Globus pallidus (tissue), 1 donor: ENCODE measurements around the gene RAB11A.

ENCODE experiments used
- DNase-seq: peaks from one replicate; pipeline ENCODE4 v3.0.0-alpha.2; 2015; ENCODE audit warnings: low spot score

RAB11A gene

DNA sequence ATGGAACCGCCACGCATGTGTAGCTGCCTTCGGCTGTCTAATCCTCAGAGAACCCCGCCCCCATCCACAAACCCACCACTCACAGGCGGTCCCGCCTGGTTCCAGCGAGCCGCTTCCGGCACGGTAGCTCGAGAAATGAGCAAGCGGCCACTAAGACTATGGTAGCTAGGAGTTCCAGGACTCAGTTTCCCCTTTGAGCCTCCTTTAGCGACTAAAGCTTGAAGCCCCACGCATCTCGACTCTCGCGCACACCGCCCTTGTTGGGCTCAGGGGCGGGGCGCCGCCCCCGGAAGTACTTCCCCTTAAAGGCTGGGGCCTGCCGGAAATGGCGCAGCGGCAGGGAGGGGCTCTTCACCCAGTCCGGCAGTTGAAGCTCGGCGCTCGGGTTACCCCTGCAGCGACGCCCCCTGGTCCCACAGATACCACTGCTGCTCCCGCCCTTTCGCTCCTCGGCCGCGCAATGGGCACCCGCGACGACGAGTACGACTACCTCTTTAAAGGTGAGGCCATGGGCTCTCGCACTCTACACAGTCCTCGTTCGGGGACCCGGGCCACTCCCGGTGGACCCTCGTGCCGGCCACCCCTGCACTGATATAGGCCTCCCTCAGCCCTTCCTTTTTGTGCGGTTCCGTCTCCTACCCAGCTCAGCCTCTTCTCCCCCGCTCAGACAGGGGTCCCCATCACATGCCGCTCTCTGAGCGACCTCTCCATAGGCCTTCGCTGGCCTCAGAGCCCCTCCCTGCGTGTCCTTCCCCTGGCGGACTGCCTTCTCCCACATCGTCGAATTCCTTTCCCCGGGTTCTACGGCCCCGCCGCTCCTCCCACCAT is at the start of gene RAB11A:
TSS of gene RAB11A (plus strand) at position 366 of the 828 bp plus-strand sequence. CDS start at position 461, 95 bp downstream.
- peak; percentile 98 for DNase-seq

GRCh38 chr15:65819563-65819960 is 49.7 kb upstream of the RAB11A start:
- DNase-seq, result no peak

- DNase-seq, result no peak
These were observed 48.2 kb upstream of the RAB11A start for GRCh38 chr15:65821070-65821469.

DNA sequence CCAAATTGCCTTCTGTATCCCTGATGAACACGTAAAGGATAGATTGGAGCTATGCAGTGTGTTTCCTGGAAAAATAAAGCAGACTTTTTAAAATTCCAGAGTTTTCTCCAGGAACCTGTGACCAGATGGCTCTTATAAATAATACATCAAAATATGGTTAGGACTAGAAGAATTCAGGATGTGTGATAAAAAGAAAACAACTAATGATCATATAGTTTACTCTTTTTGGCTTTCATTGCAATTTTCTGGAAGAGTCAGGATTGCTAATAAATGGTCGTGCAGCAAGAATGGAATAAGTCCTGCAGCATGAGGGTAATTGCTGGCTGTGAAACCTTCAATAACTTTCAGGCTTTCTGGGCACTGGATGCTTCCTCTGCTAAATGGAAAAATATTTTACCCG is 47.0 kb upstream of the RAB11A start:
- no peak for DNase-seq

DNA sequence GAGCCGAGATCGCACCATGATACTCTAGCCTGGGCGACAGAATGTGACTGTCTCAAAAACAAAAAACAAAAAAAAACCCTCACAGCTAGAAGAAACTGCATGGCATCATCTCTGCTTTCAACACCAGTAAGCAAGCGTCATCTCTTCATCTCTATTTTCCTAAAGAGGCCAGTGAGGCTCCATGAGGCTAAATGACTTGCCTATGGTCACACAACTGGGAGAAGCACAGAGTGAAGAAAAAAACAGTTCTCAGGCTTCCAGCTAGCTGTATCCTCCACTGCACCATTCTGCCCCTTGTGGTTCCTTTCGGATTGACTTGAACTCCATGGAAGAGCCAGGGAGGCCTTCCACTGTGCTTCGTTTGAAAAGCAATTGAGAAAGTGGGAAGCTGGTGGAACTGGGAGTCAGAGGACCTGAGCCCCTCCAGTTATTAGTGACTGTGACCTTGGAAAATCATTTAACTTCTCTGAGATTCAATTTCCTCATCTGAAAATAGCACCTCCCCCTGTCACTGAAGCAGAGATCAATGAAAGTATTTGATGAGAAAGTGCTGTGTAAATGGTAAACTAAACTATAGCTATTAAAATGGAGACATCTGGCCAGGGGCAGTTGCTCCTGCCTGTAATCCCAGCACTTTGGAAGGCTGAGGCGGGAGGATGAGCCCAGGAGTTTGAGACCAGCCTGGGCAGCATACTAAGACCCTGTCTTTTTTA is 45.1 kb upstream of the RAB11A start:
- DNase-seq, result peak; percentile 68

- DNase-seq, result no peak
These were observed 44.2 kb upstream of the RAB11A start for GRCh38 chr15:65824941-65825544.

DNA sequence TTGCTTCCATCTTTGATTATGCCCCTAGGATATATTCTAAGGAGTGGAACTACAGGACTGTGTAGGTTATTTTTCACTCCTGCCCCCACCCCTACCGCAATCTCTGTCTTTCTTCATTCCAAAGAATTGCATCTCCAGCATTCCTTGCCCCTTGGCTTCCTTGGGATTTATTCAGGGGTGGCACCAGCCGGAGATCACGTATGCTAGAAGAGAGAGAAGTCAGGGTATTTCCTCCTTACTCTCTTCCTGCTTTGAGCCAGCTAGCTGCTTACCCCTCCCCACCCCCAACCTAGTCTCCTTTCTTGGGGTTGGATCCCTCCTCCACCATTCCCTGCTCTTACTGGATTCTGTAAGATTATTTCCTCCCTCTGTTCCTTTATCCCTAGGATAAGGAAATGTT is 42.2 kb upstream of the RAB11A start:
- no peak for DNase-seq

DNA sequence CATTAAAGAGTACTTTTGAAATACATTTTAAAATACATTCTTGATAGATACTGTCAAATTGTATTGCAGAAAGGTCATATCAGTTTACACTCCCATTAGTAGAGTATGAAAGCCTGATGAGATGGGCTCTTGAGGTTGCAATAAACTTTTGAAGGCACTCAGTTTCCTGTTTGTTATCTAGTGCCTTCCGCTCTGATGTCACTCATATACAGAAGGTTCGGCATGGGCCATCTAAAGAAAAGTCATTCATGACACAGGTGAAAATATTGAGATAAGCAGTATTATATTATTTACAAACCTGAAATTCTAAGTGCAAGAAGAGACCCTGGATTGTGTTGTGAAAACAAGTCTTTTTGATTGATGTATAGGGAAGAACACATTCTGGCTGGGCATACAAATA is 40.7 kb upstream of the RAB11A start:
- DNase-seq, result no peak

GRCh38 chr15:65829130-65829764 is 40.0 kb upstream of the RAB11A start:
- no peak for DNase-seq

DNA sequence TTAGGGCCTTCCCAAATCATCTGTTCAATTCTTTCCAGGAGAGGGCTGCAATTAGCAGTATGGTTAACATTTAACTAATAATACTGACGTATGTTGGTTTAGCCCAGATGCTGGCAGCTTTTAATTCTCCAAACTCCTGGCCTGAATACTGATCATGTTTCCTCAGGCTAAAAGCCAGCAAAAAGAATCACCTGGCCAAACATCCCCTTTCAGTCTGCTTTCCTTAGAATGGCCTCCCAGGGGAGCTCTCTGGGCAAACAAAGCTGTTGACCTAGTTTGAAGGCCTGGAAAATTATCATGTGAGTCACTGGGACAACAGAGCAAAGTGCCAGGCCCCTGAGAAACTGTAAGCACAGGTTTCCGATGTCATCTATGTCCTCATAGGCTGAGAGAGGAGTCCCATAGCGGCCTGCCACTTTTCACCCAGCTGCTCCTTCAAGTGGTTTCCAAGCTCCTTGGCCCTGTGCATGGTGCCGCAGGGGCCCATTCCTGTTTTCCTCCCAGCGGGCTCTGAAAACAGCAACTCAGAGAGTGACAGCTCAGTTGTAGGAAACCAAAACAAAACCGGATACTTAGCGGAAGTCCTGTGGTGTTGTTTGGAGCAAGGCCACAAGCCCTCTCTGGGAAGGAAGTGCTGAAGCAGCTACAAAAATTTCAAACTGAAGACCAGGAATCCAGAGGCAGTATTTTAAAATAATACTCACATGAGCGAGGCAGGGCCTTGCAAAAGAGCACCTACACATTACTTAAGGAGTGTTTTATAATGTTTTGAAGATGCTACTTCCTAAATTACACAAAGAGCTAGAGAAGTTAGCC is 36.5 kb upstream of the RAB11A start:
- peak; percentile 78 for DNase-seq

- no peak for DNase-seq
These were observed 35.6 kb upstream of the RAB11A start for GRCh38 chr15:65833501-65834205.

DNA sequence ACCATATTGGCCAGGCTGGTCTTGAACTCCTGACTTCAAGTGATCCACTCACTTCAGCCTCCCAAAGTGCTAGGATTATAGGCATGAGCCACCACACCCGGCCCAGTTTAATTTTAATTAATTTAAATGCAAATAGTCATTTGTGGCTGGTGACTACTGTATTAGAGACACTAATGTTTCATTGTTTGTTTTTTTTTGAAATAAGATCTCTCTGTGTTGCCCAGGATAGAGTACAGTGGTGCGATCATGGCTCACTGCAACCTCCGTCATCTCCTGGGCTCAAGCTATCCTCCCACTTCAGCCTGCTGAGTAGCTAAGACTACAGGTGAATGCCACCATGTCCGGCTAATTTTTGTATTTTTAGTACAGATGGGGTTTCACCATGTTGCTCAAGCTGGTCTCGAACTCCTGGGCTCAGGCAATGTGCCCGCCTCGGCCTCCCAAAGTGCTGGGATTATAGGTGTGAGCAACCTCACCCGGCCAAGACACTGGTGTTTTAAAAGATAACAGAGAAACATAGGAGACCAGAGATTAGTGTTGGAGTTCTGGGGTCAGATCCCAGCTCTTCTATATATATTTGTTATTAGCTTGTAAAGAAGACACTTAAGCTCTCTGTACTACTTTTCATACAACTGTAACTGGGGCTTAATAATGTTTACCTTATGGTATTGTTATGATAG is 34.5 kb upstream of the RAB11A start:
- DNase-seq, result no peak

DNA sequence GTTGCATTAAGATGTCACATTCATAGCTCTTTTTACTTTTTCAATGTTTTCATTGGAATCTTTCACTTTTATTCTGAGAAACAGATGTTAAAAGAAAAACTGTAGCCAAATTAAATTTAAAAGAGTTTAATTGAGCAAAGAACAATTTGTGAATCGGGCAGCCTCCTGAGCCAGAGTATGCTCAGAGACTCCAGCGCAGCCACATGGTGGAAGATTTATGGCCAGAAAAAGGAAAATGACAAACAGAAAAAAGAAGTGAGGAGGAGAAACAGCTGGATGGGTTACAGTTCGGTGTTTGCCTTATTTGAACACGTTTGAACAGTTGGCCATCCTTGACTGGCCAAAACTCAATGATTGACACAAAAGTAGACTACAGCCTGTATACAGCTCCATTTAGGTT is 33.8 kb upstream of the RAB11A start:
- no peak for DNase-seq

DNA sequence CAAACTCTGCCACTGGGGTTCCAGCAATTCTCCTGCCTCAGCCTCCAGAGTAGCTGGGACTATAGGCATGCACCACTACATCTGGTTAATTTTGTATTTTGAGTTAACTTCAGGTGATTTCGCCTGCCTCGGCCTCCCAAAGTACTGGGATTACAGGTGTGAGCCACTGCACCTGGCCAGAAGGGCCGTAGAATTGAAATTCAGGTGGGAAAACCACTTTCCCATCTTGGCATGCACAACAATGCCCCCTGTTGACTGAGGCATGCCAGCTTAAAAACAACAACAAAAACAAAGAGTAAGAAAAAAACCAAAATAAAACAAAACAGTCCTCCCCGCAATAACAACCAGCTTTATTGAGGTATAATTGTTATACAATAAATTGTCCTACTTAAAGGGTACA is 32.6 kb upstream of the RAB11A start:
- no peak for DNase-seq

DNA sequence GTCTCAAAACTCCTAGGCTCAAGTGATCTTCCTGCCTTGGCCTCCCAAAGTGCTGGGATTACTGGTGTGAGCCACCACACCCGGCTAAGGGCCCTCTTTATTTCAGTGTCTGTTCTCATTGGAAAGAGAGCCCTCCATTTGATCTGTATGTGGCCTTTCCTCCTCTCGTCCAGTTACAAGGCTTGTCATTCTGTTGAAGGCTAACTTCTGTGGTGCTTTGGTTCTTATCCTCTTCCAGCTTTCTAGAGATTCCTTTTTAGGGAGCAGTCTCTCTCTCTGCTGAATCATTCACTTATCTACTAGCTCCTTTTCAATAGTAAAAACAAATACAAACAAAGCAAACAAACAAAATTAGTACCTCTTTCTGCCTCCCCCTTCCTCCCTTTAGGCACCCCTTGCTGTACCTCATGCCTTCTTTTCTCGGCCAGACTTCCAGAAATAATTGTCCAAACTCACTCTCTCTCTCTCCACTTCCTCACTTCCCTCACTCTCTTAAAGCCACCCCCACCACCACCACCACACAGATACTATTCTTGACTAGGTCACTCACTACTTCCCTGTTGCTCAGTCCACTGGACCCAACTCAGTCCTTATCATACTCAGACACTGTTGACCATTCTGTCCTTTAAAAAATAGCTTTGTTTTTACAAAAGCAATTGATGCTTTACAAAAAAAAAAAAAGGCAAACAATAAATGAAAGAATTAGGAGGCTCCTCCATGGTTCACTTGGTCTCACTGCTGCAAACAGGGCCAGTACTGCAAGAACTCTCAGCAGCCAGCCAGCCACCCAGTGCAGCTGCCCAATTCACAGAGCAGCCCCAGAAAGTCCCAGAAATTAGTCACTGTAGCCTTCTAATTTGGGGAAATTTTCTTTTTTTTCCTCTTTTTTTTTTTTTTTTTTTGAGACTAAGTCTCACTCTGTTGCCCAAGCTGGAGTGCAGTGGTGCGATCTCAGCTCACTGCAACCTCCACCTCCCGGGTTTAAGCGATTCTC is 31.7 kb upstream of the RAB11A start:
- DNase-seq, result peak; percentile 52

DNA sequence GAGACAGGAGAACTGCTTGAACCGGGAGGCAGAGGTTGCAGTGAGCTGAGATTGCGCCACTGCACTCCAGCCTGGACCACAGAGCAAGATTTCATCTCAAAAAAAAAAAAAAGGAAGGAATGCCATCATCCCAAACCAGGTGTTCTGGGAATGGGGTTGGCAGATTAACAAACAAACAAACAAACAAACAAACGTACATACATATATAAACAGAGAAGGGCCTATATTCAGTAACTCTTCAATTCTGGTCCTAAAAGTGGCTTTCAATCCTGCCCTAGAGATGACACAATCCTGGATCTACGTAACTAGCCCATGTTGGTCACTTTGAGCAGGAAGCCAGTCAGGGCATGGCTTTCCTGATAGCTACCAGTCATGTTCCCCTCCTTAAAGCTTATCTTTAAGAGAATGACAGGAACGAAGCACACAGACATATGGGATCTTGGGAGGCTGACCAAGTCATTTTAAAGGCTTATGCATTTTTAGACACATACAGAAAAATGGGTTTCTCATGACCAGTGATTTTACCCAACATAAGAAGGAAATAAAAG is 29.9 kb upstream of the RAB11A start:
- DNase-seq, result no peak

DNA sequence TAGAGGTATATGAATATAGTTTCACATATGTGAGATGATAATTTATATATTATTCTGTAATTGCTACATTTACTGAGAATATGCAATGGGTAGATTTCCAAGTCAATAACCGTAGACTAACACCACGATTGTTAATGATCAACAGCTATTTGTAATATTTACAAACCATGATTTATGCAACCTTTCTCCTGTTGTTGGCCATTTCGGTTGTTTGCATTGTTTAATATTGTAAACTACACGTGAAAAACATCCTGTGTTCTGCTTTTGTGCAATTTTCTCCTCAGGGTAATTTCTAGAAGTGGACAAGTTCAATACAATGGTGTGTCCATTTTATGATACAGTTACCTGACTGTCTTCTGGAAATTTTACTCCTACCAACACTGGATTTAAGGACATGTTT is 29.3 kb upstream of the RAB11A start:
- DNase-seq, result no peak

DNA sequence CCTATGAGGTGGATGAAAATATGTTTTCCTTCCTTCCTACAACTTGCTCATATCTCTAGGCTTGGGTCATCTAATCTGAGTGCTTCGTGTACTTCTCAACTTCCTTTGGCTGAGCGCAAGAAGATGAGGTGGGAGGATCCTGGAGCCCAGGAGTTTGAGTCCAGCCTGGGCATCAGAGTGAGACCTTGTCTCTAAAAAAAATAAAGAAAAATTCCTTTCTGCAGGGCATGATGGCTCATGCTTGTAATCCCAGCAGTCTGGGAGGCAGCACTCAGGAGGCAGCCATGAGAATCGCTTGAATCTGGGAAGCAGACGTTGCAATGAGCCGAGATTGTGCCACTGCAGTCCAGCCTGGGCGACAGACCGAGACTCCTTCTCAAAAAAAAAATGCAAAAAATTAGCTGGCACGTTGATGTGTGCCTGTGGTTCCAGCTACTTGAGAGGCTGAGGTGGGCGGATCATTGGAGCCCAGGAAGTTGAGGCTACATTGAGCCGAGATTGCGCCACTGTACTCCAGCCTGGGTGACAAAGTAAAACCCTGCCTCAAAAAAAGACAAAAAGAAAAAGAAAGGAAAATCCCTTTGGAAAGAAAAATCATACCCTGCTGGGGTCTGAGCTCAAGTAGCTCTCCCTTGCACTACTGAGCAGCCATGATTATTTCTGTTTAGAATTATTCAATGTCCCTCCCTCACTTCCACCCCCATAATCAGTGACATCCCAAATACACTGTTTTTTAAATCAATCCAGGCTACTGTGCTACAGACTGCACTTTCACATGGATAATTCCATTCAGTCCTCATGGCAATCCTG is 28.0 kb upstream of the RAB11A start:
- DNase-seq, result no peak
